HL-60/S4 treated with phorbol 12-myristate 13-acetate at 8.2 ng/mL for 4 days and 3 days (cell line): ENCODE data around the gene PPP2R2C.

ENCODE experiments used
- in situ Hi-C: fragments of 300-500 bp; cut with MboI; formaldehyde crosslinking; loops from 2 replicates; pipeline ENCODE4 v1.15.0; 2022; ENCODE audit warnings: low sequenced_read_pairs

The PPP2R2C gene

DNA sequence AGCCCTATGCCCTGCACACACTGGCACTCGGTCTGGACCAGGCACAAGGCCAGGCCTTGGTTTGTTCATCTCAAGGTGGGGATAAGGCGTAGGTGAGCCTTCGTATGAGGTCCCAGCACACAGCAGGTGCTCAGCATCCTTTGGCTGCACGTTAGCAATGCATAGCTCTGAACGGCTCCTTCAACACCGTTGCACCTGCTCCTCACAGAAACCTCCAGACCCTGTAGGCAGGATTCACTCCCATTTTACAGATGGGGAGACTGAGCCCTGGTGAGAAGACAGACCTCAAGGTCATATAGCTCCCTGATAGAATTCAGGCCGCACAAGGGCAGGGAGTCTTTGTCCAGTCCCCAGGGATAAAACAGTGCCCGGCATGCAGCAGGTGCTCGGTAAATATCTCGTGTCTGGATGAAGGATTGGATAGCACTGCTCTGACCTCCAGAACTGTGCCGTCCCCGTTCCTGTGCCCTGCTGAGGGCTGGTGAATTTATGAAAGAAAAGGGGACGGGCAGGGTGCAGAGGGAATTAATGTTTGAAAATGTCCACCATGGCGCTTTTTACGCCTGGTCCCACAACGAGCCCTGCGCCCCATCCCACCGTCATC is 2.4 kb downstream of the PPP2R2C start:
- in situ Hi-C loops: no loop called here

- in situ Hi-C loops: no loop called here
Observed at GRCh38 chr4:6469144-6469543, 3.3 kb downstream of the PPP2R2C start.

GRCh38 chr4:6468376-6468775 is 4.0 kb downstream of the PPP2R2C start:
- in situ Hi-C loops: no loop called here

DNA sequence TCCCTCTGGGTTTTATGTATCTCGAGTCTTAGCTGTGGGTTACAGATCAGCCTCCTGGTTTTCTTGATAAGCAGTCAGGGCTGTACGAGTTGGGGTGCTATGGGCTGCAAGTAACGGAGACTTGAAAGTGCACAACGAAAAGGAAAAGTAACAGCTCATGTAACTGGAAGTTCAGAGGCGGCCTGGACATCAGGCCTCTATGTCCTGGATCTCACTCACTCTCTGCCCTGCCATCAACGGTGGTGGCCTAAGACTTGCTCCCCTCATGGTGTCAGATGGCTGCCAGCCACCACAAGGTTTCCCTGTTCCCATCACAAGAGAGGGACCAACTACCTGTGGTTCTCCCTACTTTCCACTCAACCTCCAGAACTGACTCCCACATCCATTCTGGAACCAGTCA is 4.8 kb downstream of the PPP2R2C start:
- in situ Hi-C loops: no loop called here

GRCh38 chr4:6466756-6467381 is 5.5 kb downstream of the PPP2R2C start:
- in situ Hi-C loops: no loop called here

DNA sequence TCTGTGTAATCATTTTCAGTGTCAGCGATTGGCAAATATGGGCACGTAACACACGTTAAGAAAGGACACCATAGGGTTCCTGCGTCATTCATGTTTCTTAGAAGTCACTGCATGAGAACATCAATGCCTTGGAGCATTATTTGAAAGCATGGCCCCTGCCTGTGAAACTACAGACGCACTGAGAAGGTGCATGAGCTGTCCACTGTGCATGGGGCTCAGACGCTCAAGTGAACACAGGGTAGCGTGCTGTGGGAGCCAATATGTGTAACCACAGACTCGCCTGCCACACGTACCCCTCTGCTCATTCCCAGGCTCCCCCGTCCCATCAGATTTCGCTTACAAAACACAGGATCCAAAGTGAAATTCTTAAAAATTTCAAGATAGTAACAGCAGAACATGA is 6.5 kb downstream of the PPP2R2C start:
- in situ Hi-C loops: no loop called here

- in situ Hi-C loops: no loop called here
Observed at GRCh38 chr4:6464842-6465588, 7.4 kb downstream of the PPP2R2C start.

DNA sequence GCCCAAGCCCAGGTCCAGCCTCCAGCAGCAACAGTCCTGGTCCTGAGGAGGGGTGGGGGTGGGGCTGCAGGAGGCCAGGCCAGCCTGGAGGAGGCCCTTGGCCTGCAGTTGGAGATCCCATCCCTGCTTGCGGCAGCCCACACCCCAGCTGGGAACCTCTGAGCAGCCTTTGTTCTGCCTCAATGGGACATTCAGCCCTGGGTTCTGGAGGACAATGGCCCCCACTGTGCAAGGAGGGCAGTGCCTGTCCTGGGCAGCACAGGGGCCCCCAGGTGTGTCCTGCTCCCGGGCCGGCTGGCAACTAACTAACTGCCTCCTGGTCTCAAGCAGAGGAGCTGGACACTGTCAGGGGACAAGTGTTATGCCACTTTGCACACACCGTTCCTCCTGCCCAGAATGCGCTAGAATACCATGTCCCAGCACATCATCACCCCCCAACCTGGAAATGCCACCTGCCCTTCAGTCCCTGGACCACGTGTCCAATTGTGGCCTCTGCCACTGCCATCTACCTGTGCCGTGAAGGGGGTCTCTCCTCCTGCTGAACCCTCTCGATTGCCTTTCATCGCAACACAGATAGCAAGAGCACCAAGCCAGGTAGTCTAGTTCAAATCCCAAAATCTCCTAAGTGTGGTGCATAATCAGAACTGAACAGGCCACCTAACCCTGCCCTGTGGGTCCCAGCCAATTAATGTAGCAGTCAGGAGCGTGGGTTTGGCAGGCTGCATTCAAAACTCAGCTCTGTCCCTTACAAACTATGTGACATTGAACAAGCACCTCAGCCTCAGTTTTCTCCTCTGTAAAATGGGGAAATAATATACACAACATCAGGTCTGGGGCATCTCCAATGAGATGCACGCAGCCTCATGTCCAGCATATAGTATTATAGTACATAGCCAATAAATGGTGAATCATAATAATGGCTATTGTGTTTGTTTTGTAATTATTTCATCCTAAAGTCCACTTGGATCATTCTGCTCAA is 8.8 kb downstream of the PPP2R2C start:
- in situ Hi-C loops: no loop called here

DNA sequence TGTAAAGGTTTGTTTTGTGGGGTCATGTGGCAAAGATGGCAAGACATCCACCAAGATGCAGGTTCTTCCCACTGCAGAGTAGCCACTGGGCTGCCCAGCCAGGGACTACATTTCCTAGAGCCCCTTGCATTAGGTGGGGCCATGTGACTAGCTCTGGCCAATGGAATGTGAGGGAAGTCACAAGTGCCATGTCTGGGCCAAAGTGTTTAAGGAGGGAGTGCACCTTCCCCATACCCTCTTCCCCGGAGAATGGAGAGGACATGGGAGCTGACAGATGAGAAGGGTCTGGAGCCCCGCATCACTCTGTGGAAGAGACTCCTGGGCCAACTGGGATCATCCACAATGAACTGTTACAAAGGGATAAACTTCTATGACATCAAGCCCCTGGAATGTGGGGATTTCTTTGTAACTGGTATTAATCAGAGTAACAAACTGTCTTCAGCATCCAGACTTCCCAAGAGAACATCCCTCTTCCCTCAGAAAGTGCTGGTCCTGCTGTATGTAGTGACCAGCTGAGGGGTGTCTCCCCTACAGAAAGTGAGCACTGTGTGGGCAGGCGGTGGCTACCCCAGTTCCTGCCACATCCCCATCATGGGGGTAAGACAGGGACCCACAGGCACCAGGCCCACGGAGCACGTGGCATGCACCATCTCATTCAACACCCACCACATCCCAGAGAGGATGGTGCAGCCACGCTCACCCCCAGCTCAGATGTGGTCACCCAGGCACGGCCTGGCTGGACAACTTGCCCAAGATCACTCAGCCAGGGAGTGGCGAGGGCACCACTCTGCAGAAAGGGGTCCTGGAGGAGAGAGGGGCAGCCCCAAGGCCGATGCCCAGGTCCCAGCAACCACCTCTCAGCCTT is 10.9 kb downstream of the PPP2R2C start:
- in situ Hi-C loops: no loop called here

DNA sequence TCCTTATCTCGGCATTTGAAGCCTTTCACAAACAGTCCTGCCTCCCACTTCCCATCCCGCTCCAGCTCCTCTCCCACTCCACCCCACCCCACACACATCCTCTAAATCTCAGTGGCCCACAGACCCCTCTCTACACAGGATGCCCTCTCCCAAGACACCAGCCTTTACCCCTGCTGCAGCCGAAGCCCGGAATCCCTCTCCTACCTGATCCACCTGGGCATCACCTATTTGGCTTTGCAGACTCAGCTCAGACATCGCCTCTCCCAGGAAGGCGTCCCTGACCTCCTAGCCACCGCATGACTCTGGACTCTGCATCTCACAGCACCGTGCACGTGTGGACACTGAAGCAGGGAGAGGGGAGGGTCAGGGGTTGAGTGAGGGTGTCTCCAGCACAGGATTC is 11.5 kb downstream of the PPP2R2C start:
- in situ Hi-C loops: no loop called here

- in situ Hi-C loops: no loop called here
Observed at GRCh38 chr4:6458528-6458927, 13.9 kb downstream of the PPP2R2C start.

DNA sequence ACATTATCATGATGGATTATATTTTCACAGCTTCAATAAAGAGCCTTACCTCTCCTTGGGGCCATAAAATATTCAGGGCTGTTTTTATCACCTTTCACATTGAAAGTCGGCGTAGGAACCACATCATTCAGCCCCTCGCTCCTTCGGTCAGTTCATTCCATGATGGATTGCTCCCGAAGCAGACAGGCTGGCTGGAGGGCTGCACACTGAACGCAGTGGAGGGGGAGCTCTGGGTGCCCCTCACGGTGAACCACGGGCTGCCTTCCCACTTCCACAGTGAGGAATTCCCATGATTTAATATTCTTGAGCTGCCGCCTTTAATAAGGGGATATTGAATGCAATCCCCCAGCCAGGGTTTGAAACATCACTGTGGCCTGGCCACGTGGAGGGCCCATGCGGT is 16.0 kb downstream of the PPP2R2C start:
- in situ Hi-C loops: no loop called here

DNA sequence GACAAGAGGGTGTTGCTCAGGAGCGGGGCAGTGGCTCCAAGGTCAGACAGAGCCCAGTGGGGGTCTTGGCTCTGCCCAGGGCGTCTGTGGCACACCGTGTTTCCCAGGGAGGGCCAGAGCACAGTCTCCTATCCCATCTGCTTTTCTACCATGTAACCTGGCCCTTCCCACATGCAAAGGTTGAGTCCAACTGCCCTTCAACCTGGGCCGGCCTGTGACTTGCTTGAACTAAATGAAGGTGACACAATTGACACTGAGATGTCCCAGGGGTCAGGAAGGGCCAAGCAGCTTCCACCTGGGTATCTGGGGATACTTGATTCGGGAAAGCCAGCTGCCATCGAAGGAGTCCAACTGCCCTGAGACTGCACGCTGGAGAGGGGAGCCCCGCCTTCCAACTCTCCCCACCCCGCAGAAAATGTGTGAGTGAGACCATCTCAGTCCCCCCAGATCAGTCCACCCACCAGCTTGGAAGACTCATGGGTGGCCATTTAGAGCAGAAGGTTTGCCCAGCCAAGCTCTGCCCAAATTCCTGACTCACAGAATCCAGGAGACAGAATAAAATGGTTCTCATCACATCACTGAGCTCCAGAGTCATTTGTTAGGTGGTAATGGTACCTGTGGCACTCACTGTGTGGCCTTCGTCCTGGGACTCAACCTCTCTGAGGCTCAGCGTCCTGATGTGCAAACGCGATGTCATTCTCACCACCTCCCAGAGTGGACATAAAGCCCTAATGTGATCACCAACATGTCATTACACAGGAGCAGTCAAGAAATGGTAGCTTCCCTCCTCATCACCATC is 18.1 kb downstream of the PPP2R2C start:
- in situ Hi-C loops: no loop called here

- in situ Hi-C loops: no loop called here
Observed at GRCh38 chr4:6453688-6453990, 18.8 kb downstream of the PPP2R2C start.

- in situ Hi-C loops: no loop called here
Observed at GRCh38 chr4:6452897-6453687, 19.3 kb downstream of the PPP2R2C start.

DNA sequence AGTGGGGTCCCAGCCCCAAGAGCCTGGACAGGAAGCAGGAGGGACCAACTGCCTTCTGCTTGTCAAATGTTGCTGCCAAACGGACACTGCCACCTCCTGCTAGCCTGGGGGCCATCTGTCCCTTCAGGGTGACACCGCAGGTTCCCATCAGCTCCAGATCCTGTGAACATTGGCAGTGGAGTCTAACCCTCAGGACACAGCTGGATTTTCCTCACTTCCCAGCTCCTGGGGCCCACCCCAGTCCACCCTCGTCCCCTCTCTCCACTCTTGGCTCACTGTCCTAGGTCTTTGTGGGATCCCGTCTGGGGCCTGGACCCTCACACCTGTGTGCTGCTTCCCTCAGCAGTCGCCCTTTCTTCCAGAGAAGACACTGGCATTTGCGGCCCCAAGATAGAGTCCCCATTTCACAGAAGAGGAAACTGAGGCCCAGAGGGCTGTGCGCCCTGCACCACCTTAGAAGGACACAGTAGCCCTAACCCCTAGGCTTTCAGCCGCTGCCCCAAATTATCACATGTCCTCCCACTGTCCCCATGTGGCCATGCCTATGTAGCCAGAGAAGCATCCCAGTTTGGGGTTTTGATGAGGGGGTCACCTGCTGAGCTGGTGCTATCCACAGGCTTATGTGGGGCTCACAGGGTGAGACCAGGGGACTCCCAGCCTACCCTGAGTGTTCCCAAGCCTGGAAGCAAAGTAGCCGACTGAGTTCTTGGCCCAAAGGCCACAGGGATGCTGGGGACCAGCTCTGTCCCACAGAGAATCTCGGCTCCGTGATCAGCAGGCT is 20.1 kb downstream of the PPP2R2C start:
- in situ Hi-C loops: no loop called here

DNA sequence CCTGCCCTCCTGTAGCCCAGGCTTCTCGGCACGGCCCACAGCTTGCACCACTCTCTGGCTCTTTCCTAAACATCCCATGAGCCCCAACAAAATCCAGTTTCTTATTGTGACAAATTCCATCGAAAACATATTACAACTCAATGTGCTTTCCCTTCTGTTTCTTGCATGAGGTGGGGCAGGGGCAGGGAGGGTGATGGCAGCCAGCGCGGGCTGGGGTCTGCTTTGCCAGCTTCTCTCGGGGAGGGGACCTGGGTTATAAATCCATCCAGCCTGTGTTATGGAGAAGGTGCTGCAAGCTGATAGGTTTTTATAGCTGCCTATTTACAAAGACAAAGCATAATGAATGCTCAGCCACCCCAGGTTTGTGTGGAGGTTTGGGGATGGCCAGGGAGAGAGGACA is 21.1 kb downstream of the PPP2R2C start:
- in situ Hi-C loops: no loop called here

- in situ Hi-C loops: no loop called here
Observed at GRCh38 chr4:6450709-6451108, 21.7 kb downstream of the PPP2R2C start.
